Measurements from ENCODE around the gene PDZD4. TPM values are rescaled to one million over a fixed set of nuclear protein-coding genes. Genes with fewer than 3 reads are reported as not detected.

Gene PDZD4
- total and polyA plus RNA-seq, 12 donors = 0.69 to 39.2 (median 3.7) TPM

GRCh38 chrX:153830640-153831428, 490 bp upstream of the PDZD4 start:
- WGBS, 4 donors = 6 to 41% (median 23%) methylated on average over 5 to 65 of the region's 102 CpGs
- intact Hi-C loops (cut with DNase I) = no loop called here
- H3K27ac ChIP-seq = no peak overlapping the region
- H3K36me3 ChIP-seq (replicated peaks in 1 of 2) = no peaks in the 10 kb centered on the region
- H3K4me1 ChIP-seq (replicated peaks in 1 of 2) = no peaks in the 10 kb centered on the region
- no peak for TF ChIP-seq POLR2A (IDR thresholded peaks at IDR 0.05)
- TF ChIP-seq CTCF (IDR thresholded peaks at IDR 0.05) = no peak
- H3K4me3 ChIP-seq = peak overlapping the region in 1 of 4 donors; percentile 50
- H3K9me3 ChIP-seq (replicated peaks in 1 of 3) = no peaks in the 10 kb centered on the region
- peaks cover 25% of the 10 kb centered on the region for H3K27me3 ChIP-seq
- no peak for DNase-seq

GRCh38 chrX:153829549-153829798, 870 bp downstream of the PDZD4 start:
- intact Hi-C loops (cut with DNase I) = no loop called here
- no peaks in the 10 kb centered on the region for H3K36me3 ChIP-seq (replicated peaks in 1 of 2)
- peaks cover 34% of the 10 kb centered on the region for H3K27me3 ChIP-seq
- DNase-seq = no peak
- no peaks in the 10 kb centered on the region for H3K4me1 ChIP-seq (replicated peaks in 1 of 2)
- TF ChIP-seq POLR2A (IDR thresholded peaks at IDR 0.05) (no peak), CTCF (IDR thresholded peaks at IDR 0.05) (no peak)
- H3K9me3 ChIP-seq (replicated peaks in 1 of 3) = no peaks in the 10 kb centered on the region
- WGBS, 4 donors = 1 to 31% (median 22%) methylated on average over 11 to 26 of the region's 27 CpGs; no CpG with 5 or more reads in 1 of the 4 donors
- no peak overlapping the region for H3K4me3 ChIP-seq
- H3K27ac ChIP-seq = no peak overlapping the region

GRCh38 chrX:153828723-153829548, 1.4 kb downstream of the PDZD4 start:
- intact Hi-C loops (cut with DNase I) = no loop called here
- 21 to 45% (median 35%) methylated on average over 2 to 48 of the region's 50 CpGs for WGBS, 4 donors
- Histone ChIP-seq H3K27ac (peak overlapping the region in 1 of 5 donors; percentile 55), H3K27me3 (peaks cover 39% of the 10 kb centered on the region), H3K4me3 (no peak overlapping the region), H3K4me1 (replicated peaks in 1 of 2) (no peaks in the 10 kb centered on the region), H3K9me3 (replicated peaks in 1 of 3) (no peaks in the 10 kb centered on the region), H3K36me3 (replicated peaks in 1 of 2) (no peaks in the 10 kb centered on the region)
- no peak for DNase-seq
- no peak for TF ChIP-seq CTCF (IDR thresholded peaks at IDR 0.05)
- TF ChIP-seq POLR2A (IDR thresholded peaks at IDR 0.05) = no peak

GRCh38 chrX:153828308-153828707, 2.0 kb downstream of the PDZD4 start:
- Histone ChIP-seq H3K27ac (peak overlapping the region in 1 of 5 donors; percentile 55), H3K4me1 (replicated peaks in 1 of 2) (no peaks in the 10 kb centered on the region), H3K4me3 (no peak overlapping the region), H3K27me3 (peaks cover 45% of the 10 kb centered on the region), H3K9me3 (replicated peaks in 1 of 3) (no peaks in the 10 kb centered on the region), H3K36me3 (replicated peaks in 1 of 2) (no peaks in the 10 kb centered on the region)
- WGBS, 4 donors = 44 to 89% (median 62%) methylated on average over 6 to 17 of the region's 17 CpGs
- TF ChIP-seq CTCF (IDR thresholded peaks at IDR 0.05) = no peak
- no peak for TF ChIP-seq POLR2A (IDR thresholded peaks at IDR 0.05)
- intact Hi-C loops (cut with DNase I) = no loop called here
- no peak for DNase-seq
